H1 (cell line): Measurements from ENCODE around the gene CDH16. TPM values are rescaled to one million over a fixed set of nuclear protein-coding genes. Genes with fewer than 3 reads are reported as not detected.

ENCODE experiments used
- BRCA1 ChIP-seq: IDR thresholded peaks from 2 replicates; pipeline ENCODE4 v1.6.1; 2012; ENCODE audit warnings: low read depth, low read length, improper control_type of control experiment
- CHD7 ChIP-seq: fragments of 300-600 bp; sonication (generic); IDR thresholded peaks from 2 replicates; pipeline ENCODE4 v1.7.1; 2012; ENCODE audit warnings: low read length, moderate library complexity, mild to moderate bottlenecking, inconsistent platforms; ENCODE audit not compliant: insufficient replicate concordance
- JUND ChIP-seq: IDR thresholded peaks from 2 replicates; pipeline ENCODE4 v1.6.1; 2011; ENCODE audit warnings: mild to moderate bottlenecking, improper control_type of control experiment, low read length
- KDM4A ChIP-seq: IDR thresholded peaks from one replicate; pipeline ENCODE4 v1.7.1; 2012; ENCODE audit warnings: low read depth, mild to moderate bottlenecking, moderate library complexity, low read length, inconsistent platforms; ENCODE audit not compliant: severe bottlenecking
- RXRA ChIP-seq: IDR thresholded peaks from 2 replicates; pipeline ENCODE4 v1.6.1; 2011; ENCODE audit warnings: low read depth, mild to moderate bottlenecking, low read length, moderate library complexity; ENCODE audit not compliant: insufficient read depth
- SAP30 ChIP-seq: fragments of 300-600 bp; sonication (generic); IDR thresholded peaks from 2 replicates; pipeline ENCODE4 v1.7.1; 2012; ENCODE audit warnings: low read length, moderate library complexity, mild to moderate bottlenecking, inconsistent platforms; ENCODE audit not compliant: insufficient read depth, insufficient replicate concordance
- SIX5 ChIP-seq: IDR thresholded peaks from 2 replicates; pipeline ENCODE4 v1.6.1; 2011; ENCODE audit warnings: mild to moderate bottlenecking, low read depth, low read length
- SP1 ChIP-seq: IDR thresholded peaks from 2 replicates; pipeline ENCODE4 v1.6.1; 2011; ENCODE audit warnings: low read depth, low read length
- YY1 ChIP-seq: IDR thresholded peaks from 2 replicates; pipeline ENCODE4 v1.6.1; 2011; ENCODE audit warnings: low read depth, mild to moderate bottlenecking, low read length
- ZNF274 ChIP-seq: IDR thresholded peaks from 2 replicates; pipeline ENCODE4 v1.7.0; 2012; ENCODE audit warnings: low read length, borderline replicate concordance; ENCODE audit errors: extremely low read depth
- polyA plus RNA-seq, 7 experiments: library from polyadenylated mRNA; depleted of rRNA in 3 of 7; stranded (reverse) in 5 of 7; unstranded in 2 of 7; fragments of >200 nt in 5 of 7; fragments of 200-250 nt in 2 of 7; gene quantifications; 1 replicate in 5 of 7; 2 replicates in 1 of 7; 4 replicates in 1 of 7; pipeline versions ENCODE4 v1.2.1 to v1.2.3, GENCODE V29; 2011 to 2013; ENCODE audit warnings: missing spikeins in 2 of 7, mixed read lengths in 2 of 7
- total RNA-seq: library from RNA; stranded (reverse); fragmentation: NEBNext Ultra II Directional; extraction: Animal tissue kit (Norgen Biotek cat#: 25700); gene quantifications from 2 replicates; pipeline ENCODE4 v1.2.1, GENCODE V29; 2021

The CDH16 gene
- total and polyA plus RNA-seq, 2 of the 8 experiments (the other 6 are each of a cell fraction or from before 2014, with no cell fraction given) = not detected

DNA sequence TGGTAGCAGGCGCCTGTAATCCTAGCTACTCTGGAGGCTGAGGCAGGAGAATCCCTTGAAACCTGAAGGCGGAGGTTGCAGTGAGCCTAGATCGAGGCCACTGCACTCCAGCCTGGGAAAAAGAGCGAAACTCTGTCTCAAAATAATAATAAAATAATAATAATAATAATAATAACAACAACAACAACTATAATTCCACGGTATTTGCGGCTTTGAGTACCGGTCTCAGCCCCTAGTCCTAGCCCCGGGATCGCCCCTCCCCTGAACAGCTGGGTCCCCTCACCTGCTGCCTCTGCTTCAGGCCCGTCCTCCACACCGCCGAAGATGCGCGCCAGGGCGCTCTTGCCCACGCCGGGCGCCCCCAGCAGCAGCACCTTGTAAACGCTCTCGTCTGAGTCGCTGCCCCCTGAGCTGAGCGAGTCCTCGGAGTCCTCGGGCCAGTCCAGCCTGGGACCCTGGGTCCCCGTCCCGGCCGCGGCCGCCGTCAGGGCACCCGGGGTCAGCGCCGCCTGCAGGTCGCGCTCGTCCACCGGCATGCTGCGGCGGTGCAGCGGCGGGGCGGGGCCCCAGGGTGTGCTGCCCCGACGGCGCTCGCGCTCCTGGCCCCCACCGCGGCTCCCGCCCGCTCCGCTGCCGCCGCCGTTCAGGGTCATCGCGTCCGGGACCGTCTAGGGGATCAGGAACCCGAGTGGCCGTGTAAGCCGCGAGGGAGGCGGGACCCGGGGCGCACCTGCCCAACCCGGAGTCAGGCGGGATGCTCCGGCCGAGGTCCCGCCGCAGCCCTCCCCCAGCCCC lies 6.0 kb upstream of the CDH16 start (continued):
- TF ChIP-seq CHD7 (no peak), KDM4A (peak; percentile 69), BRCA1 (no peak), SAP30 (no peak), ZNF274 (no peak), SIX5 (no peak), SP1 (no peak), RXRA (no peak), YY1 (no peak), JUND (no peak)
